HG02759 (cell line): Measurements from ENCODE around the gene DSCAM.
"Not testable (repeated sequence)": the region's sequence is repeated elsewhere in the genome, so short reads cannot be mapped to it uniquely, and the experiment has no call there.

ENCODE experiments used
- ATAC-seq: cut with Tn5 transposase; IDR thresholded peaks from one replicate; pipeline ENCODE4 v1.9.1; 2021; ENCODE audit warnings: mild to moderate bottlenecking, moderate library complexity; ENCODE audit not compliant: unreplicated experiment

DSCAM gene

DNA sequence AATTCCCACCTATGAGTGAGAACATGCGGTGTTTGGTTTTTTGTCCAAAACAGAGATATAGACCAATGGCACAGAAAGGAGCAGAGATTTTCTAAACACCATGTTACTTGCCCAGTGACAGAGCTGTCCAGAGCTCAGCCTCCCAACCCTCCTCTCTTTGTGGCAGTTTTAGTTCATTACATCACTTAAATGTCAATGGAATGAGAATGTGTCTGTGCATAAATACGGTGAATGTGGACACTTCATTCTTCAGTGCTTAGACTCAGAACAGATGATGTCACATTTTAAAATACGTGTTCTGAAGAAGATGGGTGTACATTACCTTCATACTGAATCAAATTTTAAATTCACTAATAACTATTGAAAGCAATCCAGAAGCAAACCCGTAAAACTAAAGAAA lies 374.9 kb downstream of the DSCAM start:
- ATAC-seq = no peak

DNA sequence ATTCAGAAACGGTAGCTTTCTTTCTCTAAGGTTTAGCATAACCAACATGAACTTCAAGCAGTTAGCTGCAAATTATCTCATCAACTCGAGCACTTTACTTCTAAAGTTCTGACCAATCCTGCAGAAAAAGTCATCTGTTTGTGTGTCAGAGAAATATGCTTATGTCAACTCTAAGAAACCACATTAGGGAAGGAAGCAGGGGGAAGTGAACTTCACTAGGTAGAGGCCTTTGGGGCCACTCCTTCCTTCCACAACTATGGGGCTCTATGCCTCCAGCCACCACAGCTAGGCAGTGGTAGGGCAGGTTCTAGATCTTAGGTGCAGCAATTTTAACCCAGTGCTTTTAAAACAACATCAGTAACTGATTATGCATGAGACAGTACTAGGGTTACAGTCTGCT lies 375.9 kb downstream of the DSCAM start:
- no peak for ATAC-seq

DNA sequence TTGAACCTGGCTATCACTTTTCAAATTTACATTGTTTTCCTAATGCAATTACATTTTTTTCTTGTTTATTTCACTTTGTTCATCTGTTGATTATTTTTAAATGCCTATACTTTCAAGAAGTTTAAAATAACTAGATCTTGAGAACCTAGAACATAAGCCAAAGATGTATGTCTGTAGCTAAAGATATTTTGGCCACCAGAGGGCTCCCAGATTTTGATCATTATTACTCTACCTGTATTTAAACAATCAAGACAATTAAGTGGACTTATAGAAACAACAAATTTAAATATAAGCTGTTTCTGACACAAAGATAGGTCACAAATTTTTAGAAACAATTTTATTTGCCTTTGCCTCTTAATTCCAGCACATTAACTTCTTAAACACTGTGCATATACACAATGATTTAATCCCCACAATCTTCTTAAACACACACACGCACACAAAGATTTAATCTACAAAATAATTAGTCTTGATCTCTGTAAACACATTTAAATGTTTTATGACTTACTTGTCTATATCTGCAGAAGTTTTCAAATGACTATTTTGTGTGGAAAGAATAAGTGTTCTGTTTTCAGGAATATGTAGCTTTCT lies 380.0 kb downstream of the DSCAM start:
- no peak for ATAC-seq

- ATAC-seq = no peak
Observed at GRCh38 chr21:40465382-40465781, 381.6 kb downstream of the DSCAM start.

DNA sequence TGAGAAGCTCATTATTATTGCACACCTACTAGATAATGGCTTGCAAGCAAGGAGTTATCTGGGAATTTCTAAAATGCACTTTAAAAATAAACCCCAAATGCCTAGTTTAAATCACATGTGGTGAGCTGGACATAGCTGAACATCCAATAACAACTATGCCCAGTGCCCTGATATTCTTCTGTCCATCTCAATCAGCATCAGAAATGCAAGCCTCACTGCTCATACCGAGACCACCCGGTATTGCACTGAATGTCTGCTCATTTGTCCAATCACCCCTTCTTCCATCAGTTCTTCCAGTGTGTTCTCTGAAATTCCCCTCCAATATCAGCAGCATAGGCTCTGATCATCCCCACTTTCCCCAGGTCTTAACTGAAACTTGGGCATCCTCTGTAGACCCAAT lies 383.8 kb downstream of the DSCAM start:
- no peak for ATAC-seq

DNA sequence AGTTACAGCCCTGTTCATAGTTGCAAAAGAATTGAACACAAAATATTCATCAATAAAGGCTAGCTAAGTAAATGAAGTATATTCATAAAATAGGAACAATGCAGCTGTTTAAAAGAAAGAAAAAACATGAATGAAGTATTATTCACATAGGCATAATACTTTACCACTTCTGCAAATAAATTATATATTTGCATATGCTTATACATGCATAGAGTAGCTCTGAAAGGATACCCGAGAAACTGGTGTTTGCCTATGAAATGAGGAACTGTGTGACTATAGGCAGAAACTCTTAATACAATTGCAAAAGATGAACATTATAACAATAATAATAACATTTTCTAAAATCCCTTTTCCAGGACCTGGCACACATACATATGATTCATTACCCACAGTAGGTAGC lies 385.9 kb downstream of the DSCAM start:
- ATAC-seq = no peak

DNA sequence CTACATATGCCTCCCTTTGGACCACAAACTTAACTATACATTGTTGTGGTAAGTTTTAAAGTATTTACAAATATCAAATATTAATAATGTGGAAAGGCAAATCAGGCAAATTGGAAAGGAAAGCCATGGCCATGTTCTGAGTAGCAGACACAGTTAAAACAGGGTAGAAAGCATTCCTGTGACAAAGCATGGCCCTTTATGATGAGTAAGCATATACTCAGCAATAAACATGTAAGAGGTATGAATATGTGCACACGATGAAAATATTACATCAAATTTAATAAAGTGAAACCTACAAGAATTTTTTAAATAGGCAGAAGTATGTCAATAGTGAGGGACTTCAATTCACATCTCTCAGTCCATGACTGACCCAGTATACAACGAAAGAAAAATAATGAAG lies 389.2 kb downstream of the DSCAM start:
- no peak for ATAC-seq

DNA sequence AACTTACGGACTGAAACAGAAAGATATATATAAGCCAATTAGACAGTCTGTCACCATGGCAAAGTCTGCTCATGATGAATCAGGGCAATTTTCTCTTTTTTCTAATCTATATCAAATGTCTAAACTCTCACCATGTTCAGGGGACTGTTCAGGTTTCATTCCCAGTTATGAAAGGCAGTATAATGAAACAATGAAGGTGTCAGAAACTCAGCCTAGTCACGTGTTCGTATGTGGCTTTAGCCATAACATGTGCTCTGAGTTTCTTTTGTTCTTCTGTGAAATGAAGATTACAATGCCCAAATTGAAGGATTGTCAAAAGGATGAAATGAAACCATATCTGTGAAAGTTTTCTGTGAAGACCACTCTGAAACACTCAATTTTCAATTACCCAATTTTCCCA lies 392.9 kb downstream of the DSCAM start:
- no peak for ATAC-seq

DNA sequence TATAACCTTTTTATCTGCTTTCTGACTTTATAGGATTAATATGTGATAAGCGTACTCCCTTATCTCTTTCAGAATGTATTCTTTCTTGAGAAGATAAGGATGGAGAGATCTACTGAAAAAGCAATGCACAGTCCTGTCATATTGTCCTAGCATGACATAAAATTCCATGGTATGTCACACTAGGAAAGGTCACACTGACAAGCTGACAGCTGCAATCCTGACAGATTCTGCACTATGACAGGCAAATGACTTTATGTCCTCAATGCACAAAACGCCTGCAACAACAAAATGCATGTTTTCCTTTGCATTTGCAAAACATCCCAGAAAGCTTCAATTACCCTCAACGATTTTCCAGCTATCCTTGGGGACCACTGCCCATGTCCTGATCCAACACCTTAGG lies 393.8 kb downstream of the DSCAM start:
- no peak for ATAC-seq

DNA sequence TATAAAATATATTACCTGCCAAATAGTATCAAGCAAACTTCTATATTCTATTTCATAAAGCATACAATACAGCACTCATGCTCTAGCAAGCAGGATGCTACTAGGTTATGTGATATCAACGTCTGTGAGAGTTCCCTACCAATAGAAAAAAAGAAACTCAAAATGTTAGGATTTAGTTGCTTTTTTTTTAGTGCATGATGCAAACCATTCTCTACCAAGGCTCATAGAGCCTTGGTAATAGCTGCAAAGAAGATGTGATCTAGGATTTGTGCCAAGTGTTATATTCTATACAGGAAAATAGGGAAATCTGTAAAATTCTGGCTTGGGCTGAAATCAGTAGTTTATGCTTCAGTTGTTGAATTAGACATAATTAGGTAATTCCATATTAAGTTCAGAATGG lies 394.4 kb downstream of the DSCAM start:
- ATAC-seq = no peak

DNA sequence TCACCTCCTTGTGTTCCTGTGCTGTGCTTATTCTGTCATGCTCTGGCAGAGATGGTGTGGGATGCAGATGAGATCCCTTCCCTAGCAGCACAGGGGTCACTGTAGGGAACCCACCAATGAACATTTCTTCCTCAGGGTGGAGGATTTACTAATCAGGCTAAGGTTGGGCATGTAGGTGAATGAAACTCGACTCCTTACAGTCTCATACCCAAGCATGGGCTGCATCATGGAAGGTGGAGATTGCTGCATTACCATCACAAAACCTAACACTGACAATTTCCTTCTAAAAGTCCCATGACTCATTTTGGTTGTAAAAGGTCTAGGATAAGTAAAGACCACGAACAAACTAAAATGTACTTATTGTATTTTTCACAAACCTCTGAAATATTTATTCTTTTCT lies 399.9 kb downstream of the DSCAM start:
- ATAC-seq = no peak

DNA sequence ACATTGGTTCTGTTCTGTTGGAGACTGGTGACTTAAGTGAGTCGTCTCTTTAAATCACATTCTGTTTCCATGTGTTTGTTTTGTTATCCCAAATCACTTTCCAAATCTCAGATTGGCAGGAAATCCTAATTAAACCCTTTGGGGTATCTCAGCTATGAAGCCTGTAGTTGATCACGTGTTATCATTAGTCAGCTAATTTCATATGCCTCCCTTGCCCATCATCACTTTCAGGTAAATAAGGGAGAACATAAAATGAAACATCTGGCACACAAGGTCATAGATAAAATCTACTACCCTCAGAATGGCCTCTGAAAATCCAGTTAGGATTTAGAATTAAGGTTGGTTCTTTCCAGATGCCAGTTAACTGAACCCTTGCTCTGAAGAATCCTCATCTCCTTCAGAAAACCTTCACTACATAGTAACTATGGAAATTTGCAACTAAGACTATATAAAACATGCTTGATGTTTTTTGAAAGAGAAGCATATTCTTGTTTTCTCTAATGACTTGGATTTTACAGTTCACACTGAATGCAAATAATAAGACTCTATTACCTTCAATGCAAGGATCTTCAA lies 401.5 kb downstream of the DSCAM start:
- ATAC-seq = no peak

DNA sequence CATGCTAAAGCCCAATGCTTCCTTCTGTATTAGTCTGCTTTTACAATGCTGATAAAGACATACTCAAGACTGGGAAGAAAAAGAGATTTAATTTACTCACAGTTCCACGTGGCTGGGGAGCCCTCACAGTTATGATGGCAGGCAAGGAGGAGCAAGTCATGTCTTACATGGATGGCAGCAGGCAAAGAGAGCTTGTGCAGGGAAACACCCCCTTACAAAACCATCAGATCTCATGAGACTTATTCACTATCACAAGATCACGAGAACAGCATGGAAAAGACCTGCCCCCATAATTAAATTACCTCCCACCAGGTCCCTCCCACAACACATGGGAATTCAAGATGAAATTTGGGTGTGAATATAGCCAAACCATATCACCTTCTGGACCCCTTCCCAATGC lies 407.4 kb downstream of the DSCAM start:
- not testable (repeated sequence) for ATAC-seq

GRCh38 chr21:40438616-40439015 lies 408.3 kb downstream of the DSCAM start:
- ATAC-seq = no peak

- no peak for ATAC-seq
Observed at GRCh38 chr21:40436261-40436660, 410.7 kb downstream of the DSCAM start.

- ATAC-seq = no peak
Observed at GRCh38 chr21:40433538-40433937, 413.4 kb downstream of the DSCAM start.

GRCh38 chr21:40425981-40426380 lies 421.0 kb downstream of the DSCAM start:
- no peak for ATAC-seq

GRCh38 chr21:40422896-40423635 lies 423.9 kb downstream of the DSCAM start:
- no peak for ATAC-seq

- ATAC-seq = no peak
Observed at GRCh38 chr21:40421121-40421520, 425.8 kb downstream of the DSCAM start.

DNA sequence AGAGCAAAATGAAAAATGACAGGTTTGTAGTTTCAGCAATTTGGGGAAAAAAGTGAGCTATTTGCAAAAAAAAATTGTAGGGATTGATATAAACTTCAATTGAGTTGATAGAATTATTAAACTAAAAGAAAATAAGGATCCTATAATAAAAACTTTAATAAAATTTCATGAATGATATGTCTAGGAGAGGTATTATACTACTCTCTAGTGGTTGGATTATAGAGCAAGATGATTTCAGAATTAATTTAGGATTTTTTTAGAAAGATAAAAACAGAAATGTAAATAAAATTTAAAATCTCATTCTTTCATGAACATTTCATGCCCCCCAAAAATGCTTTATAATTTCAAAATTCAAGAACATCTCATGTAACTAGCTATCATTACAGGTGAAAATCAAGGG lies 430.4 kb downstream of the DSCAM start:
- no peak for ATAC-seq

DNA sequence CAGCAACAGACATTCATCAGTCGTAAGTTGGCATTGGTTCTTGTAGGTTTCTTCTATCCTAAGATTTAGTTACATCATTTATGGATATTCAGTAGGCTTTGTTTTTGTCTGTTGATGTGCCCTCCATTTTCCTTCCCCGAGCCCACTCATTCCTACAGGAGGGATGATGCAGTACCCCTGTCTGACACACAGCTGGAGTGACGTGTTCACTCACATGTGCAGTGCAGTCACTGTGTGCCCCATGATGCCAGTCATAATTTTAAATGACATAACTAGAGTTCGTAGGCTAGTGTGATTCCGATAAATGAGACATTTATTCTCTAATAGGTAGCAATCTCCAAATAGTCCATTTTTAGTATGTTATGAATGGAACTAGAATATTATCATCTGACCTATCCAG lies 438.4 kb downstream of the DSCAM start:
- ATAC-seq = no peak

- no peak for ATAC-seq
Observed at GRCh38 chr21:40404396-40404800, 442.6 kb downstream of the DSCAM start.
